Cardiac fibroblast (primary cell): ENCODE results near the gene NEUROD1.
"Not testable (repeated sequence)": the region's sequence is repeated elsewhere in the genome, so short reads cannot be mapped to it uniquely, and the experiment has no call there.

Source experiments
- DNase-seq, 2 donors: peaks; one replicate each; pipeline versions ENCODE4 v3.0.0 to v3.0.0-alpha.2; 2010; ENCODE audit warnings: low read depth in 2 of 2
- H3K4me3 ChIP-seq, 2 donors: replicated peaks in 1 of 2; 1 replicate in 1 of 2; 2 replicates in 1 of 2; pipeline ENCODE4 v1.5.1; 2011; ENCODE audit warnings: low read depth in 2 of 2, low read length in 2 of 2, mild to moderate bottlenecking in 2 of 2, moderate library complexity in 1 of 2
- CTCF ChIP-seq: IDR thresholded peaks from one replicate; pipeline ENCODE4 v1.5.1; 2011; ENCODE audit warnings: low read depth, mild to moderate bottlenecking, low read length, inconsistent platforms

NEUROD1 gene

DNA sequence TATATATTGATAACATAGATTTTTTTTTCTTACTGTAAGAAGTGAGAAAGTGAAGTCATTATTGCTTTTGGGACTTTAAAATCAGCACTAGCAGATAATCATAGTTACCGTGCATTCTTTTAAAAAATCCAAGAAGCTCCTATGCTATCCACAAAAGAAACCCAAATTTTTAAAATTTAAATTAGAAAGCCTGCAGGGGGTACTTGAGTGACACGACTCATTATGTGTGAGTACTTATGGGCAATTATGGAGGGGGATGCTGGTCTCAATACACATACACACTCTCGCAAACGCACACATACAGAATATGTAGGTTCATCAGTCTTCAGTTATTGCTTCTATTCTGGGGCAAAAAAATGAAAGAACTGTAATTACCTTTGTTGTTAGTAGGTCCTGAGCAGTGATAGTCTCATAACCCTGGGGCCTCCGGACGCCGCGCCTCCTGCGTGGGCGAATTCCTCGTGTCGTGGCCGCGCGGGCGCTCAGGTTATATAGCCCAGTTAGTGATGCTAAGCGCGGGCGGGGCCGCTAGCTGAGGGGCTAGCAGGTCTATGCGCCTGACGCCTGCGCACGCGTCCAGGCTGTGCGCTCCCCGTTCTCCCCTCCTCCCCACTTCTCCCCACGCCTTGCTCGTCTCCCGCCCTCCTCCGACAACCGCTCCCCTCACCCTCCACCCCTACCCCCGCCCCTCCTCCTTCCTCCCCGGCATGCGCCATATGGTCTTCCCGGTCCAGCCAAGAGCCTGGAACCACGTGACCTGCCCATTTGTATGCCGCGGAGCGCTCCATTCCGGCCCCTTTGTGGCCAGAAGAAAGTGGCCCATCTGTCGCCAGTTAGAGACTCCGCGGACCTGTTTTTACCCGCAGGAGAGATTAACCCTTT is at the start of gene NEUROD1:
Gene NEUROD1 (minus strand): TSS at position 463 of the 882 bp plus-strand sequence. CDS start 1,657 bp downstream, outside the sequence.
- DNase-seq = no peak
- no peak within 1 kb of the TSS for H3K4me3 ChIP-seq
- no peak for TF ChIP-seq CTCF

DNA sequence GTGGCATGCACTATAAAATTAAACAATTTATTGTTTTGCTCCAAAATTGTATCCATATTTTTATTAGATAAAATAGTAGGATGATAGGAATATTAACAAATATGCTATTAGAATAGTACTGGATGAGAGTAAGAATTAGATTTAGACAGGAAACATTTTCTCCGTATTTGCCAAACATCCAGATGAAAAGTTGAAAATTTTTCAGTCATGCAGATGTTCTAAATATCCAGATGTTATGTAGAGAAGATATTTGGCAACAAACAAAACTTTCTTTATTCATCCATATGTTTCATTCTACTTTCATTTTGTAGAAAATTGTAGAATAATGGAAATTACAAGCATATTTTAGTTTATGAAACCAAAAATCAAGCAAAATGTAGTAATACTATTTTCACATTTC is 45.2 kb upstream of the NEUROD1 start:
- no peak for TF ChIP-seq CTCF
- no peak overlapping the region for H3K4me3 ChIP-seq
- DNase-seq = no peak

DNA sequence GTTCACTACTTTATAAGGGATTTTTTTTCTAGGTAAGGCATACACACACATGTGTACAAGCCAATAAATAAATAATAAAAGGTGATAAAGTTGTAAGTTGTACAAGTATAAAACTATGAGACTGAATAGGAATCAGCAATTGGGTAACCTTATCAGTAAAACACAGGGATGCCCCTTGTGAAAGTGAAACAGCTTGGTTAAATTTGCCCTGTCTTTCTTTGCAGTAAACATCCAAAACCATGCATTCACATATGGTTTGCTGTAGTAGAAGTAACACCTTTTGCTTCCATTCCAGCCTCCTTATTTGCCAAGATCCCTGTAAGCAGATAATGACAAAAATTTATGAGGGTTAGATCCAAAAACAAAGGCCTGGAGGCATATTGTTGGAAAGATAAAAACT is 44.3 kb upstream of the NEUROD1 start:
- no peak overlapping the region for H3K4me3 ChIP-seq
- no peak for TF ChIP-seq CTCF
- no peak for DNase-seq

DNA sequence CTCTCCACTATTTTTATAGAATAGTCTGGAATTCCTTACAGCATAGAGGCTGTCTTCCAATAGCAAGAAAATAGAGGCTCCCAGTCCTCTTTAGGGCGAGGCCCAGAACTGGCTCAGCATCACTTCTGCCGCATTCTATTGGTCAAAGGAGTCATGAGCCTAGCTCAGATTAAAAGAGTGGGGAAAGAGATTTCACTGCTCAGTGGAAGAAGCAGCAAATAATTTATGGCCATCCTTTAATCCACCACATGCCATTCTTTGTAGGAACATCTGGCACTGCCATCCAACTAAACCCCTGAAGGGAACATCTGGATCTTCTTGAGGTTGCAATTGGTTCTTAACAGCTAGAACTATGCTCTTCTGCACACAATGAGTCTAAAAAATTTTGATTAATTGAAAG is 43.4 kb upstream of the NEUROD1 start:
- TF ChIP-seq CTCF = no peak
- no peak for DNase-seq
- H3K4me3 ChIP-seq = no peak overlapping the region

DNA sequence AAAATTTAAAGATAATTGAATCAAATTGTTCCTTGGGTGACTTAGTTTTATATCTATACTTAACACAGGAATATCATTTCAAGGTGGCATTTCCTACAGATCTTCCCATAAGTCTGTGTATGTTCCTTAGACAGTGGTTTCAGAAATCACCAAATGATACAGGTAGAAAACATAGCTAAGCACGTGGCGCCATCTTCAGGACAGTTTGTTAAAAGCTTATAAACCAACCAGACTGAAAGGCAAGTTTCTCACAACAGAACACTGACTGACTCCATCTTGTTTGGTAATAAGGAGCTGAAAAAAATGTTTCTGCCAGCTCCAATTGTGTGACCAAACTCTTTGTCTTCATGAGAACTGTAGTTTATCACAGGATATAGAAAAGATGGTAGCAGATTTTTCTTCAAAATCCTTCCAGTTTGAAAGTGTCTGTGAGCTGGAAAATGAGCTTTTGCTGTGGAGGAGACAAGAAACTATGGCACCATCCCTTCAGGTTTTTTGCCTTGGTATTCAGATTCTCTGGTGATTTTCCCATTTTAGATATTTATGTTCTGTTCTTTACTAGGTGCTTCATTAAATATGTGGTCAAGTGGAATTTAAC is 34.8 kb upstream of the NEUROD1 start:
- H3K4me3 ChIP-seq = no peak overlapping the region
- TF ChIP-seq CTCF = peak; percentile 59
- DNase-seq = peak; percentile 87 to 88

- not testable (repeated sequence) for DNase-seq
These were observed 30.7 kb upstream of the NEUROD1 start for GRCh38 chr2:181711051-181711450.

GRCh38 chr2:181702519-181702918 is 22.2 kb upstream of the NEUROD1 start:
- H3K4me3 ChIP-seq, DNase-seq: not testable (repeated sequence)

More at GRCh38 chr2:181711051-181711450, 30.7 kb upstream of the NEUROD1 start:
- not testable (repeated sequence) for H3K4me3 ChIP-seq
